GM23248 (cell line): ENCODE measurements around the gene TMEM117.

ENCODE experiments used
- EZH2 ChIP-seq: fragments of 200-600 bp; sonication (generic); IDR thresholded peaks from 2 replicates; pipeline ENCODE4 v1.6.1; 2018; ENCODE audit warnings: antibody characterized with exemption, mild to moderate bottlenecking; ENCODE audit not compliant: insufficient read depth, poor library complexity, severe bottlenecking
- EZH2phosphoT487 ChIP-seq: fragments of 200-600 bp; sonication (generic); IDR thresholded peaks from 2 replicates; pipeline ENCODE4 v1.6.1; 2018; ENCODE audit warnings: antibody characterized with exemption, moderate library complexity, mild to moderate bottlenecking, low read depth; ENCODE audit not compliant: insufficient read depth

DNA sequence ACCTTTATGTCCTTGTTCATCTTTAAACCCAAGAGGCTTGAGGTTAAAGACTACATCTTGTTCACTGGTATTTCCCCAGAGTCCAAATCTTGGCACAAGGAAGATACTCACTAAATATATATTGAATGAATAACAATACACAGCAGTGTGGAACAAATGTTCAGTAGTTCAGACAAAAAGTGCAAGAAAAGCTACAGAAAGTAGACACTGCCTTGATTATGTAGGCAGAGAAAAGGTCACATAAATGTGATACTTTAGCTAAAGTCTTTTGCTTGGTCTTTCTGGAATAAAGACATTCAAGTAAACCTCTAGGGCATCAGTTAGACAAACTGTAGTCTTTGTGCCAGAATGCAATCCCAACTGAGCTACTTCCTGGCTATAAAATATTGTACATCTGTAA, 157.0 kb downstream of the TMEM117 start:
- no peak for TF ChIP-seq EZH2
- TF ChIP-seq EZH2phosphoT487, result no peak
